CD14-positive monocyte (primary cell): Measurements from ENCODE around the gene GYG2. TPM values are rescaled to one million over a fixed set of nuclear protein-coding genes. Genes with fewer than 3 reads are reported as not detected.
"Not testable (repeated sequence)": the region's sequence is repeated elsewhere in the genome, so short reads cannot be mapped to it uniquely, and the experiment has no call there.

Experiments
- DNase-seq, 3 donors: peaks; one replicate each; pipeline ENCODE4 v3.0.0-alpha.2; 2011 to 2022
- H2AFZ ChIP-seq: 2 replicates; pipeline ENCODE4 v1.6.0; 2012; ENCODE audit warnings: mild to moderate bottlenecking, low read depth, low read length, inconsistent platforms; ENCODE audit not compliant: insufficient read depth, poor library complexity, severe bottlenecking
- H3K27ac ChIP-seq, 2 donors: 1 replicate in 1 of 2; 2 replicates in 1 of 2; pipeline ENCODE4 v1.5.1; 2012 to 2013; ENCODE audit warnings: low read length in 2 of 2, control low read depth in 1 of 2, inconsistent platforms in 1 of 2, low read depth in 1 of 2, mild to moderate bottlenecking in 1 of 2
- H3K27me3 ChIP-seq, 2 donors: one replicate each; pipeline versions ENCODE4 v1.6.0 to v1.6.1; 2011 to 2013; ENCODE audit warnings: low read length in 2 of 2; ENCODE audit not compliant: control insufficient read depth in 2 of 2, insufficient read depth in 2 of 2
- H3K36me3 ChIP-seq, 2 donors: replicated peaks in 1 of 2; 1 replicate in 1 of 2; 2 replicates in 1 of 2; pipeline versions ENCODE4 v1.5.1 to v1.6.1; 2012 to 2013; ENCODE audit warnings: low read length in 2 of 2, control low read depth in 1 of 2, inconsistent platforms in 1 of 2, mild to moderate bottlenecking in 1 of 2; ENCODE audit not compliant: insufficient read depth in 2 of 2, control insufficient read depth in 1 of 2
- H3K4me1 ChIP-seq, 2 donors: 1 replicate in 1 of 2; 2 replicates in 1 of 2; pipeline versions ENCODE4 v1.5.1 to v1.6.1; 2012 to 2013; ENCODE audit warnings: low read length in 2 of 2, control low read depth in 1 of 2, inconsistent platforms in 1 of 2, mild to moderate bottlenecking in 1 of 2, moderate library complexity in 1 of 2; ENCODE audit not compliant: insufficient read depth in 2 of 2, control insufficient read depth in 1 of 2
- H3K4me2 ChIP-seq: replicated peaks from 2 replicates; pipeline ENCODE3; 2012; ENCODE audit warnings: low read length, moderate library complexity, mild to moderate bottlenecking; ENCODE audit not compliant: poor library complexity, severe bottlenecking; ENCODE audit errors: extremely low read depth
- H3K4me3 ChIP-seq, 3 experiments: fragments of 200-600 bp in 1 of 3; sonication (generic) in 1 of 3; replicated peaks in 1 of 3; 1 replicate in 2 of 3; 2 replicates in 1 of 3; pipeline ENCODE4 v1.5.1; 2011 to 2013; ENCODE audit warnings: low read length in 3 of 3, mild to moderate bottlenecking in 3 of 3, control low read depth in 2 of 3, low read depth in 2 of 3, inconsistent platforms in 1 of 3, moderate library complexity in 1 of 3
- H3K79me2 ChIP-seq: 2 replicates; pipeline ENCODE4 v1.6.0; 2012; ENCODE audit warnings: mild to moderate bottlenecking, control low read depth, inconsistent platforms, low read length, moderate library complexity; ENCODE audit not compliant: insufficient read depth
- H3K9ac ChIP-seq: 2 replicates; pipeline ENCODE4 v1.6.0; 2017; ENCODE audit warnings: low read length, mild to moderate bottlenecking; ENCODE audit not compliant: insufficient read depth, poor library complexity, severe bottlenecking
- H3K9me3 ChIP-seq, 2 donors: replicated peaks in 1 of 2; 1 replicate in 1 of 2; 2 replicates in 1 of 2; pipeline versions ENCODE4 v1.5.1 to v1.6.1; 2012 to 2013; ENCODE audit warnings: low read length in 2 of 2, control low read depth in 1 of 2; ENCODE audit not compliant: control insufficient read depth in 1 of 2, insufficient read depth in 1 of 2
- H4K20me1 ChIP-seq: 2 replicates; pipeline ENCODE4 v1.6.0; 2012; ENCODE audit warnings: mild to moderate bottlenecking, low read length, control low read depth, moderate library complexity; ENCODE audit not compliant: insufficient read depth
- H3K27ac Mint-ChIP-seq, 7 donors: one replicate each; pipeline ENCODE4 v1.8.0; 2020; ENCODE audit warnings: mild to moderate bottlenecking in 7 of 7, mixed read lengths in 7 of 7, moderate library complexity in 6 of 7, inconsistent platforms in 2 of 7
- H3K27me3 Mint-ChIP-seq, 3 donors: one replicate each; pipeline ENCODE4 v1.8.0; 2021 to 2022; ENCODE audit warnings: low read depth in 3 of 3, mild to moderate bottlenecking in 3 of 3, mixed read lengths in 3 of 3, moderate library complexity in 3 of 3, inconsistent platforms in 1 of 3
- H3K36me3 Mint-ChIP-seq, 2 donors: one replicate each; pipeline ENCODE4 v1.8.0; 2020; ENCODE audit warnings: mixed read lengths in 2 of 2, inconsistent platforms in 1 of 2, mild to moderate bottlenecking in 1 of 2
- H3K4me1 Mint-ChIP-seq: one replicate; pipeline ENCODE4 v1.8.0; 2020; ENCODE audit warnings: mild to moderate bottlenecking, mixed read lengths
- H3K4me3 Mint-ChIP-seq, 2 donors: one replicate each; pipeline ENCODE4 v1.8.0; 2020; ENCODE audit warnings: mild to moderate bottlenecking in 2 of 2, mixed read lengths in 2 of 2, moderate library complexity in 1 of 2
- H3K9me3 Mint-ChIP-seq, 7 donors: one replicate each; pipeline ENCODE4 v1.8.0; 2020 to 2022; ENCODE audit warnings: mixed read lengths in 7 of 7, mild to moderate bottlenecking in 6 of 7, moderate library complexity in 6 of 7, inconsistent platforms in 2 of 7
- WGBS: methylation state at CpG from one replicate; pipeline ENCODE4 v1.1.5; 2013; ENCODE audit warnings: missing lambda C conversion rate; ENCODE audit not compliant: insufficient coverage; 5-methylcytosine and 5-hydroxymethylcytosine counted together
- intact Hi-C, 2 donors: fragments of 100-400 bp; cut with micrococcal nuclease; formaldehyde crosslinking; loops; one replicate each; pipeline versions ENCODE4 v1.15.0 to v1.15.1; 2023
- polyA plus RNA-seq, 3 donors: library from polyadenylated mRNA; depleted of rRNA in 1 of 3; unstranded in 2 of 3; stranded (reverse) in 1 of 3; fragments of 300-500 nt in 2 of 3; fragments of >200 nt in 1 of 3; fragmentation: Illumina TruSeq in 2 of 3; gene quantifications; 1 replicate in 2 of 3; 2 replicates in 1 of 3; pipeline ENCODE4 v1.2.3, GENCODE V29; 2012 to 2021
- TF ChIP-seq, protein P1 (sequence below): fragments of 200-600 bp; IDR thresholded peaks from one replicate; pipeline ENCODE4 v1.8.0; 2022; ENCODE audit warnings: antibody characterized with exemption, mild to moderate bottlenecking

The GYG2 gene
- polyA plus RNA-seq, 3 donors: not detected

GRCh38 chrX:2889706-2890490 lies 61.2 kb downstream of the GYG2 start:
- H3K79me2 ChIP-seq, DNase-seq, H3K27me3 Mint-ChIP-seq, H3K9me3 ChIP-seq, H3K36me3 ChIP-seq, H3K36me3 Mint-ChIP-seq, H3K27me3 ChIP-seq, H4K20me1 ChIP-seq, H3K9me3 Mint-ChIP-seq: not testable (repeated sequence)
- intact Hi-C loops: loop anchor here in 1 of 2 donors (2.0 kb wide), 1 partner anchor 45 kb away; no protein-coding TSS in a partner anchor
- Histone ChIP-seq H3K9ac (peak overlapping the region; percentile 60), H3K4me3 (peak overlapping the region; percentile 48 to 99 (median 79)), H3K27ac (peak overlapping the region; percentile 53 to 80), H3K4me2 (peak overlapping the region; percentile 80), H2AFZ (peak overlapping the region; percentile 85), H3K4me1 (peaks cover 29 to 55% of the 10 kb centered on the region in 2 donors)
- H3K4me1 Mint-ChIP-seq: peaks cover 48% of the 10 kb centered on the region
- no CpG with 5 or more reads among the region's 15 CpGs for WGBS
- TF ChIP-seq, protein P1, sequence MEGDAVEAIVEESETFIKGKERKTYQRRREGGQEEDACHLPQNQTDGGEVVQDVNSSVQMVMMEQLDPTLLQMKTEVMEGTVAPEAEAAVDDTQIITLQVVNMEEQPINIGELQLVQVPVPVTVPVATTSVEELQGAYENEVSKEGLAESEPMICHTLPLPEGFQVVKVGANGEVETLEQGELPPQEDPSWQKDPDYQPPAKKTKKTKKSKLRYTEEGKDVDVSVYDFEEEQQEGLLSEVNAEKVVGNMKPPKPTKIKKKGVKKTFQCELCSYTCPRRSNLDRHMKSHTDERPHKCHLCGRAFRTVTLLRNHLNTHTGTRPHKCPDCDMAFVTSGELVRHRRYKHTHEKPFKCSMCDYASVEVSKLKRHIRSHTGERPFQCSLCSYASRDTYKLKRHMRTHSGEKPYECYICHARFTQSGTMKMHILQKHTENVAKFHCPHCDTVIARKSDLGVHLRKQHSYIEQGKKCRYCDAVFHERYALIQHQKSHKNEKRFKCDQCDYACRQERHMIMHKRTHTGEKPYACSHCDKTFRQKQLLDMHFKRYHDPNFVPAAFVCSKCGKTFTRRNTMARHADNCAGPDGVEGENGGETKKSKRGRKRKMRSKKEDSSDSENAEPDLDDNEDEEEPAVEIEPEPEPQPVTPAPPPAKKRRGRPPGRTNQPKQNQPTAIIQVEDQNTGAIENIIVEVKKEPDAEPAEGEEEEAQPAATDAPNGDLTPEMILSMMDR: peak; percentile 26
- H3K4me3 Mint-ChIP-seq: peak overlapping the region; percentile 84 to 90
- peak overlapping the region in 6 of 7 donors; percentile 79 to 93 (median 88) for H3K27ac Mint-ChIP-seq

GRCh38 chrX:2890536-2891460 lies 62.1 kb downstream of the GYG2 start:
- intact Hi-C loops, H4K20me1 ChIP-seq, H3K9me3 ChIP-seq, H3K36me3 Mint-ChIP-seq, H3K9me3 Mint-ChIP-seq, DNase-seq, H3K79me2 ChIP-seq, H3K4me3 ChIP-seq, H3K27me3 ChIP-seq, H3K27ac ChIP-seq, H3K9ac ChIP-seq, H3K4me3 Mint-ChIP-seq, H3K36me3 ChIP-seq, H3K4me2 ChIP-seq, H3K27me3 Mint-ChIP-seq: not testable (repeated sequence)
- Histone ChIP-seq H3K4me1 (peaks cover 35 to 64% of the 10 kb centered on the region in 2 donors), H2AFZ (peak overlapping the region; percentile 85)
- H3K27ac Mint-ChIP-seq: peak overlapping the region in 1 of 7 donors; percentile 7
- H3K4me1 Mint-ChIP-seq: peaks cover 53% of the 10 kb centered on the region
- 90% methylated on average over 2 of the region's 22 CpGs for WGBS
